ENCODE results near the gene SQSTM1.

Gene SQSTM1

DNA sequence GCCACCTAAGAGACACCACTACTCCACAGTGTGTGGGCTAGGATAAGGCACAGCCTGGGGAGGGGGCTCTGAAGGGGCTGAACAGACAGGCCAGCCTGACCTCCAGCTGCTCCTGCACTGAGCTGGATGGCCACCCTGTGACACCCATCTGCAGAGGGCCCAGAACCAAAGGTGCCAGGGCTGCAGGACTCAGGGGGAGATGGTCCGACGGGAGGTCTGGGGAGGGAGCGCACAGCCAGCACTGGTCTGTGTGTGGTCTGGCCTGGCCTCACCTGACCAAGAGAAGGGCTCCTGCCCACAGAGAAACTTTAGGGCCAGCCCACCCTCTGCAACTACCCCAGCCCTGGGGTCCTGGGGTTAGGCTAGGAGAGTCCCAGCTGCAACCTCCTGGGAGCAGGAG lies 26.1 kb upstream of the SQSTM1 start:
- no peak for DNase-seq (ENCODE audit: low read depth in 2 of 2, low spot score in 1 of 2)

DNA sequence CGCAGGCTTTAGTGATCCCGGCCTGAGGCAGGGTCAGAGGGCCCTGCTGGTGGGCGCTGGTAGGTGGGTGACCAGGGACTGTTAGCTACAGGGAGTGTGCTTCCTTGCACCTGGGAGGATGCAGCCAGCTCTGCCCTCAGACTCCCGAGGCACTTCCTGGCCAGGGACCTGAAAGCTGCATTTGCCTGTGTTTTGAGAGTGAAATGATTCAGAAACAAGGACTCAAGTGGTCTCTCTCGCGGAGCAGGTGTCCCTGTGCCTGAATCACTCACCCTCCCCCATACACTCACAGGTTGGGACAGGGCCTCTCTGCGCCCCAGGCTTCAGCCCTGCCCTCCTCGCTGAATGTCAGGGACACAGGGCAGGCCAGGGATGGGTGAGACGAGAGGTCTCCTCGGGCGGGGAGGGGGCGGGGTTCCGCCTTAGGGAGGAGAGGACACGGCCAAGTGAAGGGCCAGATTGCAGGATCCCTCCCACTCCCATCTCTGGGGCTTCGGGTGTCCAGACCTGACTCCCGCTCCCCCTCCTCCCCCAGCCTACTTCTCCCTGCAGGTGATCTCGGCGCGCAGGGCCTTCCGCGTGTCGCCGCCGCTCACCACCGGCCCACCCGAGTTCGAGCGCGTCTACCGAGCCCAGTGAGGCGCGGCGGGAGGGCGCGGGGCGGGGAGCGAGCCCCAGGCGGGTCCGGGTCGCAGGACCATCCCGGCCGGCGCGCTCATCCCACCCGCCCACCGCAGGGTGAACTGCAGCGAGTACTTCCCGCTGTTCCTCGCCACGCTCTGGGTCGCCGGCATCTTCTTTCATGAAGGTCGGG lies 25.4 kb upstream of the SQSTM1 start:
- DNase-seq (ENCODE audit: low read depth in 2 of 2, low spot score in 1 of 2): no peak

DNA sequence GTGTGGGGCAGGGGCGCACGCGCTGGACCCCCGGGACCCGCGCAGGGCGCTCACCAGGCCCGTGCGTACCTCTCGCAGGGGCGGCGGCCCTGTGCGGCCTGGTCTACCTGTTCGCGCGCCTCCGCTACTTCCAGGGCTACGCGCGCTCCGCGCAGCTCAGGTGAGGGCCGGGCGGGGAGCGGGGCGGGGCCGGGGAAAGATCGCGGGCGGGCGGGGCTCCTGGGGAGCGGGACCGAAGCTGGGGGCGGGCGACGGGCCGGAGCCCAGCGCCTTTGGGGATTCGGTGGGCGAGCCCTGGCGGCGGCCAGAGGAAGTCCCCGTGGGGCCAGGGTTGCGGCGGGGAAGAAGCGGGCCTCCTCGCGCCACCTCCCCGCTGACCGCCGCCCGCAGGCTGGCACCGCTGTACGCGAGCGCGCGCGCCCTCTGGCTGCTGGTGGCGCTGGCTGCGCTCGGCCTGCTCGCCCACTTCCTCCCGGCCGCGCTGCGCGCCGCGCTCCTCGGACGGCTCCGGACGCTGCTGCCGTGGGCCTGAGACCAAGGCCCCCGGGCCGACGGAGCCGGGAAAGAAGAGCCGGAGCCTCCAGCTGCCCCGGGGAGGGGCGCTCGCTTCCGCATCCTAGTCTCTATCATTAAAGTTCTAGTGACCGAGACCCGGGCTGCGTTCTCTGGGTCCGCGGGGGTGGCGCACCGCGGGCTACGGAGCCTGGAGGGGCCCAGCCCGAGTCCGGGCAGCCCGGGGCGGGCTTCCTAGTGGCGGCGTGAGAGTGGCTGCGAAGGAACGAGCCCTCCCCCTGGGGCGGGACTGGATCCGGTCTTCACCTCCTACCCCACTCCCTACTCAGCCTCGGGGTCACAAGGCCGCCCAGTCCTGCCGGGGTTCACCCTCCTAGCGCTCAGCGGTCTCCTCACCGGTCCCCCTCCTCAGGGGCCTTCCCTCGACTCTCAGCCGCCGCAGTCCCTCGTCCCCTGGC lies 24.6 kb upstream of the SQSTM1 start:
- no peak for DNase-seq (ENCODE audit: low read depth in 2 of 2, low spot score in 1 of 2)

DNA sequence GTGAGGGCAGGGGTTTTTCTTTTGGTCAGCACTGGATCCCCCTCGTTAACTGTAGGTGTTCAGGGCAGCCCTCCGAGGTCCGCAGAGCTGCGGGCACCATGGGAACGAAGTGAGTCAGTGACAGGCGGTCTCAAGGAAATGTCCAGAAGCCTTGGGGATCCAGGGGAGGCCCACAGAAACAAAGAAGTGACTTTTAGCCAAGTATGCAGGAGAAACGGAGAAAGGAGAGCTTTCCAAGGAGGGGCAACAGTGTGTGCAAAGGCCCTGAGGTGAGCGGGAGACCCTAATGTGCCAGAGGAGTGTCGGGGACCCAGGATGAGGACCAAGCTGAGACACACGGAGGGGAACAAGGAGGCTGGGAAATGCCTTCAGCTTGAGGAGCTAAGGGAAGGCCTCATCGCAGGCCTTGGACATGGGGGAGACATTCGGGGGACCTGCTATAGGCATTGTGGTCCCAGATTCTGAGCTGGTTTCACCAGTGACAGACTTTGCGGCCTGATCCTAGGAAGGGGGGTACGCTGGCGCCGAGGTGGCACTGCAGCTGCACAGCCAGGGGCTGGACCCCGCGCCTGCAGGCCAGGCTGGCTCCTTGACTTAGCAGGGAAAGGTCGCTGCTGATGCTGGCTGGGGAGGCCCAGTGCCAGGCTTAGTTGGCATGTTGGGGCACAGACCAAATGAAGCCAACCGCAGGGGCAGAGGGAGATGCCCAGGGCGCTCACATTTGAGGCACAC lies 23.7 kb upstream of the SQSTM1 start:
- DNase-seq (ENCODE audit: low read depth in 2 of 2, low spot score in 1 of 2): no peak

DNA sequence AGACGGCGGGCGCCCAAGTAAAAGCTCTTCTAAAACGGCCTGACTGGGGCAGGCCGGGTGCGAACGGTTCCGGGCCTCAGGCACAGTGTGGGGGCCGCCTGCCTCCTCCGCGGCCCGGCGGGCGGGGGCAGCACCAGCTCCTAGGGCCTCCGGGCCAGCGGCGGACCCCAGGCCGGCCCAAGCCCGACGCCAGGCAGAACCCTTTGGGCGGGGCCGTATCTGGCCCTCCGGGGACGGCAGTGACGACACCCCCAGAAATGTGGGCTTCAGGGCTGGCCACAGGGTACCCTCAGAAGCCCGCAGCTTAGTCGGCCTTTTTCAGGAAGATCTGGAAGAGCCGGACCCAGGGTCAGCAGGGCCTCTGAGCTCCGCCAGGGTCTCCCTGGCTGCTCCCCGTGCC lies 23.0 kb upstream of the SQSTM1 start:
- no peak for DNase-seq (ENCODE audit: low read depth in 2 of 2, low spot score in 1 of 2)

DNA sequence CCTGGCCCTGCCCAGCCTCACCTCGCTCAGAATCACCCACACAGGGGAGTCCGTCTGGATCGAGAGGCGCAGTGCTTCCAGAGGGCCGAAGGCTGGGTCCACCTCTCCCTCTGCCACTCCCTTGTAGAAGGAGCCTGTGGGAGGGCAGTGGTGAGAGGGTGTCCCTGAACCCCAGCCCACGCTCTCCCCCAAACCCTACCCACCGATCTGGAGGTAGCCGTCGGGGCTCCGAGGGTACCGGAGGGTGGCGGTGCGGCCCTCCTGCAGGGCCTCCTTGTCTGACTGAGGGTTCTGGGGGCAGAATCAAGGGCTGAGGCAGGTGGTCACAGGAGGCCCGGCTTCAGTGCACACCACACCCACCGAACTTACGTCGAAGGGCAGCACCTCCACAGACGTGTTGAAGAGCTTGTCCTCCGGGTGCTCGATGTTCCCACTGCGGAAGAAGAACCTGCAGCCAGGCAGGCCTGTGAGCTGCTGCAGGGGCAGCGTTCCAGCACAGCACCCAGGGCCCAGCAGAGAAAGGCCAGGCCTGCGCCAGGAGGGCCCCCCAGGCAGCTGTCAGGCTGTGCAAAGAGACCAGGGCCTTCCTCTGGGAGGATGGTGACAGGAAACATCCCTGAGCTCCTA lies 22.4 kb upstream of the SQSTM1 start:
- no peak for DNase-seq (ENCODE audit: low read depth in 2 of 2, low spot score in 1 of 2)

DNA sequence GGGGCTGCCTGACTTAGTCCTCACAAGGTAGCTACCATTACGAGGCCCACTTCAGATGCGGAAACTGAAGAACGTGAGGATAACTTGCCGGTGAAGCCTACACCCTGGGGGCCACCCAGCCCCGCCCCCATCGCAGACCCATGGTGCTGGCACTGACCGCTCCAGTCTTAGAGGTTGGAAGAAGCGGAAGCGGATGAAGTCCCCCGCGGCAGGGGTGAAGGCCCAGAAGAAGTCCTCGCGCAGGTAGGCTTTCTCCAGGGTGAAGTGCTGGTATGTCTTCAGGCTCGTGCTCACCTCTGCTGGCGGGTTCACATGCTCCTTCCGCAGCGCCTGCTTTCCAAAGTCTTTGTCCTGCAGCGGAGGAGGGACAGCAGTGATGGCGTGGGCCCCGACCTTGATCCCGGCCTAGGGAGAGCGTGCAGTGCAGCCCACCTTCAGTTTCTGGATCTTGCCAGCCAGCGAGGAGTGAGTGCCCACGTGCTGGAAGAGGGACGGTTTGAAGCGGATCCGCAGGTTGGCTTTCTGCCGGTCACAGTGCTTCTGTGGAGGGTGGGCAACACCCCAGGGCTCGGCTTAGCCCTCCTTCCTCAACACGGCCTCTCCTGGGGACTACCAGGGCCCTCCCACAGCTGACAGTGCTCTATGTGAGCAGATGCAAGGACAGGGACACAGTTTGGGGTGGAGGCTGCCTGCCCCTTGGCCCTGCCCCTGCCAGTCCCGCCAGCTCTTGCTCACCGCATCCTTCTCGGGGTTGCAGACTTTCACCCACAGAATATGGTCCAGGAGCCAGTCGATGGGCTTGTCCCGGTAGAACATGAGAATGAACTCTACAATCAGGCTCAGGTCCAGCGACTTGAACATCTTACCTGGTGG lies 21.7 kb upstream of the SQSTM1 start:
- no peak for DNase-seq (ENCODE audit: low read depth in 2 of 2, low spot score in 1 of 2)

DNA sequence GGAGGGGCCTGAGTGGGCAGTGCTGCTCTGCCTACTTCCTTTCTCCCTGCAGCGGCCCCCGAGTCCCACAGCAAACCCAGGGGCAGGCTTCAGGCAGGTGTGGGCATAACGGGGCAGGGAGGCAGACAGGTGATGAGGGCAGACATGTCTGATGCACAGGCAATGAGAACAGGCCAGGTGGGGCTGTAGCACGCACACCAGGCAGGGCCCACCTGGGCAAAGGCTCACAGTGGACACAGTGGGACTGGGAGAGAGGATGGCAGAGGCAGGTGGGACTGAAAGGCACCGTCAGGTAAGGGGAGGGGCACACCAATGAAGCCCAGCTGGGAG lies 21.1 kb upstream of the SQSTM1 start:
- no peak for DNase-seq (ENCODE audit: low read depth in 2 of 2, low spot score in 1 of 2)

DNA sequence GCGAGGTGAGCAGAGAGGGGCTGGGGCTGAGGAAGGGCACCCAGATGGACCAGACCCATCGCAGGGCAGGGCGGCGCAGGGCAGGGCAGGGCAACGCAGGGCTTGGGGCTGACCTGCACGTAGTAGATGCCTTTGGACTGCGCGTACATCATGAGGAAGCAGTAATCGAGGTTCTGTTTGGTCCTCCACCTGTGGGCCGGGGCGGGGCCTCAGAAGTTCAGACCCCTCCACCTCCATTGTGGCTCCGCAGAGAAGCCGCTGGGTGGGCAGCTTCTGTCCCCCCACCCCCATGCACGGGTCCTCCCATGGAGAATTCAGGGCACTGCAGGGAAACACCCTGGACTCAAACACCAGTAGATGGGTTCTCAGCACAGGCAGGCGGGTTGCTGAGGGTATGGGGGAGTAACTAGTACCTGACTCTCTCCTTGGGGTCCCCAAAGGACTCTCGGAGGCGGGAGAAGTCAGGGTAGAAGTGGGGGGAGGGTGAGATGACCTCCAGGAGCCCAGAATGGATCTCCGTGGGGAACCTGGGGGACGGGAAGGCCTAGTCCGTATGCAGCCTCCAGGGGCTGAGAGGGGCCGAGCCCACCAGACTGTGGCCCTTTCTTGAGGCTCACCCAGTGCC lies 20.5 kb upstream of the SQSTM1 start:
- no peak for DNase-seq (ENCODE audit: low read depth in 2 of 2, low spot score in 1 of 2)

DNA sequence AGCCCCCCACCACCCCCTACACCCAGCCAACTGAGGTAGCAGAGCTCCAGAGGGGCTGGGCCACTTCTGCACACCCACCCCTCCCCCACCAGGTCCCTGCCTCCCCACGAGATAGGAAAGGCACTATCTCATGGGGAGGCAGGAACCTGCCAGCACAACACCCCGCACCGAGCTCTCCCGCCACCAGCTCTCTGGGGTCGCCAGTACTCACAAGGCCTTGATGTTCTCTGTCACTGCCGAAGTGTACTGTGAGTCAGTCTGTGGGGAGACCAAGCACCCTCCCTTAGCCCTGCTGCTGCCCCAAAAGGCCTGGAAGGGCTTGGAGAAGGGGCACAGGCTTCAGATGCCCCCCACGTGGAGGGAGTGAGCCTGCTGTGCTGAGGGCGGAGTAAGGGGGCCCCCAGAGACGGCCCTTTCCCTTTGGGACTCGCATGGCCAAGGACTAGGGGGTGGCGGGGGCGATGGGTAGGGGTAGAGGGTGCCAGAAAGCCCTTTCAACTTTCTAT lies 20.0 kb upstream of the SQSTM1 start:
- no peak for DNase-seq (ENCODE audit: low read depth in 2 of 2, low spot score in 1 of 2)

DNA sequence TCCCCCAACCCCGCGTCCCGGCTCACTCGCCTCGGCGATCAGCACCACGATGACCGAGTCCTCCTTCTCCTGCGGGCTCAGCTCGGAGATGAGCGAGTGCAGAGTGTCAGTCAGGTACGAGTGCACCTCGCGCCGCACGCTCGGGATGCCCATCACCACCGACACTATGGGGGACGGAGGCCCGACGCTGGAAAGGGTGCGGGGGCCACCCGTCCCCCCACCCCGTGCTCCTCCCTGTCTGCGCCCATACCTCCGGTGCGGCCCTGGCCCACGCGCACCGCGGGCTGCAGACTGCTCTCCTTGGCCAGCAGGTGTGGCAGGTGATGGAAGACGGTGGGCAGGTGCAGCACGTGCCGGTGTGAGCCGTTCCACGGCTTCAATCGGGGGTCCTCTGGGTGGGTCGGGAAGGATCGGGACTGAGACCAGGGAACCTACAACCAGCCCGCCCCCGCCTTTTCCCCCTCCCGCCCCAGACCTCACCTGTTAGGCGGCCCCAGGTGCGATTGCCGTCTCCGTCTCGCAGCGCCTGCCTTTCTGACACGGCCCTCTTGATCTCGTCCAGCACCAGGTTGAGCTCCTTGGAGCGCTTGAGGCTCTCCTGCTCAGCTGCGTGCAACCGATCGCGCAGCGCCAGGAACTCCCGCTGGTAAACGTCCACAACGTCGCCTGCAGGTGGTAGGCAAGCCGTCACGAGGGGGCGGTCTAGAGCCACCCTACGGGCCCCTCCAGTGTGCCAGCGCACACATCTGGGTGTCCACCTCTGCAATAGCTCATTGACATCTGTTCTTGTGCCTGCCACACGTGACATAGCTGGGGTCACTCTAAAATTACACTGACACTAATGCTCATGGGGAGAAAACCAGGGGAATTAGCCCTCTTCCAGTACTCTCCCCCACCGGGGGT lies 19.1 kb upstream of the SQSTM1 start:
- peak in 1 of 2 donors; percentile 76 for DNase-seq (ENCODE audit: low read depth in 2 of 2, low spot score in 1 of 2)

DNA sequence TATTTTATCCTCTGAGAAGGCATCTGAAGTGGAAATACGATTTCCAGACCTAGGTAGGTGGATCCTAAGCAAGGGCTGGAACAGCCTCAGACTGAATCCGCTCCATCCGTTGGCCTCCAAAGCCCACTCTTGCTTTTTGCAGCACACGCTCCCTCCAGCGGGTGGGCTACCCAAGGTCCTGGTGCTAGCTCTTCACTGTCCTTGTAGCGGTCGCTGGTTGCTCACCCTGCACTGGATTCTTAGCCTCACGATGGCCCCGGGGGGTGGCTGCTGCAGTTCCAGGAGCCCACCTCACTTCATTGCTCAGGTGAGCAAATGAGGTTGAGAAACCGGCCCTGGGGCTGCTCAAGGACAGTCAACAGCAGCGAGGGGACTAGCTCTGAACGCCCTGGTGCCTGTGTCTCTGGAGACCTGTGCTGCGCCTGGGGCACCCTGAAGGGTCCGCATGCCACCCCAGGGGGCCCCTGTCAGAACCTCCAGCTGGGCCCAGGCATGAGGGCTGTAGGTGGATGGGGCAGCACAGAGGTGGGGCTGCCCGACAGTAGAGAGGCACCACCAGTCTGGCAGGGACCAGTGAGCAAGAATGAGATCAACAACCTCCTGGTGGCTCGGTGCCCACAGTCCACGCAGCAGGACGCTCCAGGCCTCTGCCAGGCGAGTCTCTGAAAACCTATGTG lies 18.4 kb upstream of the SQSTM1 start:
- no peak for DNase-seq (ENCODE audit: low read depth in 2 of 2, low spot score in 1 of 2)

DNA sequence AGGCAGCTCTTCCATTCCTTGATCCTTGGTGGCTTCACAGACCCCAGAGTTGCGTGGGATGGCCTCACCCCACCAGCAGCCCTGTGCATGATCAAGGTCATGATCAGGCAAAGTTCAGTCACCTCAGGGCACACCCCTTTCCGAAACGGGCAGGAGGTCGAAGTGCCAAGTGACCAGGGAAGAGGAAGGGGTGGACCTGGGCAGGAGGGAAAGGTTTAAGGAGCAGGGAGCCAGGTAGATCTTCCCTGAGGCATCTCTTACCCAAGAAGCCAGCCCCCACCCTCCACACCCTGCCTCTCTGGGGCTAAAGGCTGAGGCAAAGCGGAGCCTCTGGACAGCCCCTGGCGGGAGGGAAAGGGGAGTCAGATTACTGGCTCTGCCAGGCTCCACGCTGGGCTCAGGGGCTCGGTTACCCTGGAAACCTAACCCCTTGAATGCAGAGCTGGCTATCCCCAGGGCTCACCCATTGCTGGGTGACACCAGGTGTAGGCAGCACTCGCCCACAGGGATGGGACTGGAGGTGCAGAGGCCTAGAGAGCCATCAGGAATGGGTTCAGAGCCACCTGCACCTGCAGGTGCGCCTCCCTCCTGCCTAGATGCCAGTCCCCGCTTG lies 17.6 kb upstream of the SQSTM1 start:
- no peak for DNase-seq (ENCODE audit: low read depth in 2 of 2, low spot score in 1 of 2)

DNA sequence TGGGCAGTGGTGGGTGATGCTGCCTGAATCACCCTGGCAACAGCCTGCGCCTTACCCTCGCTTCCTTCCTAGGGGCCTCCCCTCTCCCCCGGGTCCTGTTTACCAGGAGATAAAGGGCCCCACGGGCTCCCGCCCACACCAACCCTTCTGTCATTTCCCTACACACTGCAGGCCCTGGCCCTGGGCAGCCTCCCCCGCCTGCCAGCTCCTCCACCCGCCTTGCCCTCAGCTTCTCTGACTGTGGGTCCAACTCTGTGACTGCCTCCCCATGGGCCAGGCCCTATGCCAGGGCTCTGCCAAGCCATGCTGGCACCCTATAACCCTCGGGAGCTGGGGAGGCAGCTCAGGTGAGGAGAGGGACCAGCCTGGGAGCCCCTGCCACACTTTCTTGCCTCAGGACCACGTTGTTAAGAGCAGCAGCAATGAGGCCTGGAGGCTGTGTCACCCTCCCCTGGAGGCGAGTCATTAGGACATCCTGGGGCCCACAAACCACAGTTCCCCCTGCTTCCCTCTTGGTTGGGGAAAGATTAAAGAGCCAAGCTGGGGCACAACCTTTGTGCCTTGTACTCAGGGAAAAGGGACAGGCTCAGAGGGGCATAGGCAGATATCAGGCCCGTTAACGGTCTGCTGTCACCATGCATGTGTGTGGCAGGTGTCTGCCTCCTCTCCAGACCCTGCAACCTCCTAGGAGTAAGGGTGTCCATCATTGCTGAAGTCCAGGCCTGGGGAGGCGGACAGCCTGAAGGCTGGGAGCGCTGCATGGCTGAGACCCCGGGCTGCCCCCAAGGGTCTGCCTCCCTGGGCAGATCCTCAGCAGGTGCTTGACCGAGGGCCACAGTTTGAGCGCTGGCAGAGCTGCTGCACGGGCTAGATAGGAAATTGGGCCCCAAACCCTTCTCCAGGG lies 16.8 kb upstream of the SQSTM1 start:
- no peak for DNase-seq (ENCODE audit: low read depth in 2 of 2, low spot score in 1 of 2)

DNA sequence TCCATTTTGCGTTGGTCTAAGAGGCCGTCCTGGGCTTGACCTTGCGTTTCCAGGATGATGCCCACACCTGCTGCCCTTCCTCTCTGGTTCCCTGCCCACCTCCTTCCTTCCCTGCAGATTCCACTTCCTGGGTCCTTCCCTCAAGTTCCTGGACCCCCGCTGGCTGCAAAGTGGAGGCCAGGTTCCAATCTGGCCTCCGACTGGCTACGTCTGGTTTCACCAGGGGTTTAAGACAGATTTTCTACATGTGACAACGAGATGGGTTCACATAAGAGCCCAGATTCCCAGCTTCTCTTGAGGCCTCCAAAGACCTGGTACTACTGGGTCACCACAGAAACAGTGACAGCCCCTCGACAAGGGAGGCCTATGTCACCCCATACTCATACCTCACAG lies 16.2 kb upstream of the SQSTM1 start:
- DNase-seq (ENCODE audit: low read depth in 2 of 2, low spot score in 1 of 2): no peak

DNA sequence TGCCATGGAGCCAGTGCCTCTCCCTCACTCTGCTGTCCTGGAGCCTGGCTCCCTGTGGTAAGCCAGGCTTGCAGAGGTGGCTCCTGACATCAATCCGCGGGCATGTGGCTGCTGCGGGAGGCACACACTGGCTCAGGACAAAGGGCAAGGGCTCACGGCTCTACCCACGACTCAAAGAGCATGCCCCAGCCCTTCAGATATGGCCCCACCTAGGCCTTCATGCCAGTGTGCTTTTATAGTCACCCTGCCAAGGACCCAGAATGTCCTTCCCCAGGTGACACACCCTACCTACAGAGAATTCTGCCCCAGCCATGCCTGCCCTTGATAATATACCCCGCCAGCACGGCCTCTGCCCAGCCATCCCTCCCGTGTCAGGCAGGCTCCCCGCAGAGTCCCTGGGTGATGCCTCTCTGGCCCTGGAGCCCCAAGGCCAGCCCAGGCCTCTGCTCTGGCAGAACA lies 15.6 kb upstream of the SQSTM1 start:
- no peak for DNase-seq (ENCODE audit: low read depth in 2 of 2, low spot score in 1 of 2)
